ENCODE results near the gene HPS1. TPM values are rescaled to one million over a fixed set of nuclear protein-coding genes. Genes with fewer than 3 reads are reported as not detected.

Gene HPS1
- total RNA-seq, 1 experiment from 2014 or later = 19.1 TPM

DNA sequence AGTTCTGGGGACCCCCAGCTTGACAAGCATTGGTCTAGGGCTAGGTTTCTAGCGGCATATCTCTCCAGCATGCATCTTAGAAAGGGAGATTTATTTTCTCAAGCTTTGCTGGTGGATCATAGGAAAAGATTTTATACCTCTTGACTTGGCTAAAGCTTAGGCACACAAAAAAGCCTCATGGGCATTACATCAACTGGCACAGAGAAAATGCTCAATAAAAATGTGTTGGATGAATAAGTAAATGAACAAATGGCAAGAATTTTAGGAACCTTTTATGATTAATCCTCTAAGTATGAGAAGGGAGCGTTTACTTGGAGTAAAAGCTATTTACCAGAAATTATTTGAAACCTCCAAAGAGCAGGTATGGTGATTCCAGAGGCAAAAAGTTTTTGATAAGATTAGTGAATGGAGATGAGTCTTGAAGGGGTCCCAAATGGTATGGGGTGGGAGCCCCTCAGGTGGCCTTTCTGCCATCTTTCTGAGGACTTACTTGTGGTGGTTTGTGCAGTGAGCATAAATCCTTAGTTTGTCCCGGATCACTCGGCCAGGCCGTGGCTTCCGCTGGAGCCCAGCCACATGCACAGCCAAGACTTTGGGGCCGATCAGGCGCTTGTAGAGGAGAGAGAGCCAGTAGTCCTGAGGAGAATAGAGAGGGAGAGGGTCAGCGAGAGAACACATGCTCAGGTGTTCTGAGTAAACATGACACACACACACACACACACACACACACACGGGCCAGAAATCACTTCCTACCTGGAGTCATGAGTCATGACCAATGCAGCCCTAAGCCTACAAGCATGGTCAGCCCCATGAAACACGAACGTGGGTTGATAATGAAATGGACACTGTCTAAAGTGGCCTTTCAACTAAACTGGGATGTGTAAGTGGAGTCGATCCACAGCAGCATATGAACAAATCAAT lies 43.1 kb upstream of the HPS1 start:
- ATAC-seq (peak; percentile 54), DNase-seq (peak; percentile 80)
- H3K9me2 ChIP-seq (replicated peaks; ENCODE audit: low read length) = no peaks in the 10 kb centered on the region
- no peaks in the 10 kb centered on the region for H3F3A ChIP-seq (ENCODE audit: low read length, unreplicated experiment)
- no peak overlapping the region for H3K4me3 ChIP-seq (ENCODE audit: low read length)
- no peaks in the 10 kb centered on the region for H3K27me3 ChIP-seq (ENCODE audit: low read length)
- POLR2A ChIA-PET (ENCODE audit: unreplicated experiment) = no interaction called here
- no peak overlapping the region for H3K9ac ChIP-seq (ENCODE audit: low read length)
- H3K9me3 ChIP-seq (ENCODE audit: low read length) = no peaks in the 10 kb centered on the region
- H3K4me1 ChIP-seq (ENCODE audit: insufficient read depth, low read length) = peaks cover 22% of the 10 kb centered on the region
- no TSS peak for BruUV-seq (replicated peaks)
- peak overlapping the region; percentile 36 for H3K27ac ChIP-seq (ENCODE audit: low read length)
- TF ChIP-seq EZH2phosphoT487 (IDR thresholded peaks at IDR 0.05; ENCODE audit: borderline replicate concordance, low read length) (no peak), EZH2 (IDR thresholded peaks at IDR 0.05; ENCODE audit: low read length, unreplicated experiment) (no peak)
- TF ChIP-seq, protein P1, sequence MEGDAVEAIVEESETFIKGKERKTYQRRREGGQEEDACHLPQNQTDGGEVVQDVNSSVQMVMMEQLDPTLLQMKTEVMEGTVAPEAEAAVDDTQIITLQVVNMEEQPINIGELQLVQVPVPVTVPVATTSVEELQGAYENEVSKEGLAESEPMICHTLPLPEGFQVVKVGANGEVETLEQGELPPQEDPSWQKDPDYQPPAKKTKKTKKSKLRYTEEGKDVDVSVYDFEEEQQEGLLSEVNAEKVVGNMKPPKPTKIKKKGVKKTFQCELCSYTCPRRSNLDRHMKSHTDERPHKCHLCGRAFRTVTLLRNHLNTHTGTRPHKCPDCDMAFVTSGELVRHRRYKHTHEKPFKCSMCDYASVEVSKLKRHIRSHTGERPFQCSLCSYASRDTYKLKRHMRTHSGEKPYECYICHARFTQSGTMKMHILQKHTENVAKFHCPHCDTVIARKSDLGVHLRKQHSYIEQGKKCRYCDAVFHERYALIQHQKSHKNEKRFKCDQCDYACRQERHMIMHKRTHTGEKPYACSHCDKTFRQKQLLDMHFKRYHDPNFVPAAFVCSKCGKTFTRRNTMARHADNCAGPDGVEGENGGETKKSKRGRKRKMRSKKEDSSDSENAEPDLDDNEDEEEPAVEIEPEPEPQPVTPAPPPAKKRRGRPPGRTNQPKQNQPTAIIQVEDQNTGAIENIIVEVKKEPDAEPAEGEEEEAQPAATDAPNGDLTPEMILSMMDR (conservative IDR thresholded peaks at IDR 0.05; ENCODE audit: low read depth, low read length) = no peak
- no peaks in the 10 kb centered on the region for H3K36me3 ChIP-seq (ENCODE audit: low read depth, low read length)
- peak overlapping the region; percentile 68 for H3K4me2 ChIP-seq (ENCODE audit: low read length)
- CTCF ChIA-PET = no interaction called here
- no peaks in the 10 kb centered on the region for H3K79me2 ChIP-seq (ENCODE audit: low read length)
- H4K20me1 ChIP-seq (ENCODE audit: low read length) = no peaks in the 10 kb centered on the region
- H2AFZ ChIP-seq (ENCODE audit: low read length) = no peak overlapping the region; the same call in 1 of the 2 replicates
- intact Hi-C loops (cut with micrococcal nuclease) = no loop called here

DNA sequence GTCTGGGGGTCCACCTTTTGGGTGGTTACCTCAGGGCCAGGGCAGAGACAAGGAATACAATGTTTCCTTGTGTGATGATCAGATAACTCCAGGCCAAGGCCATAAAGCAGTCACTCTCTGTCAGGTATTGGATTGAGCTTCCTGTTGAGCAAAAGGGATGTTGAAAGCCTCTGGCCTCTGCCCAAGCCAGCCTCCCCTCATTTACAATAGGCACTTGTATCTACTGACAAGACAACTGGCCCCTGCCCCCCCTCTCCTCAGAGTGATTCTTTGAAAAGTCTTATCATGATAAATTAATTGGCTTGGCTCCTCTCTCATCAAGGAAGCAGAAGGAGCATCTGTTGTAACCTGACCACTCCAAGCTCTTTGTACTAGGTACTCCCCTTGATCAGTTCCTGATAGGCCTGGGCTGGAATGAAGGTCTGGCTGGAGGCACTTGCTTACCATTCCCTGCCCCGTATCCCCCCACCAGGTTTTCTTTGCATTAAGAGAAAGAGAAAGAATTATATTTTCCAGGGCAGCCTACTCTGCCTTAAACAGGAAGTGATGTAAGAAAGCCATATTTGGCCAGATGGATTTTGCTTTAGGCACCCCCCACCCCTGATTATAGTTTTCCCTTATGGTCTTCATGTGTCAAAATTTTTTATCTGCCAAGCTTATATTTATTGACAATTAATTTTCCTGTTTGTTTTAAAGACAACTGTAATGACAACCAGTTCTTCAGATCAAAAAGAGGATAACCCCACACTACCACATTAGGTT lies 42.1 kb upstream of the HPS1 start:
- intact Hi-C loops (cut with micrococcal nuclease) = no loop called here
- ChIA-PET POLR2A (ENCODE audit: unreplicated experiment) (no interaction called here), CTCF (no interaction called here)
- ATAC-seq (no peak), DNase-seq (peak; percentile 57)
- Histone ChIP-seq H3K4me2 (ENCODE audit: low read length) (no peak overlapping the region), H3K9ac (ENCODE audit: low read length) (no peak overlapping the region), H3K9me2 (replicated peaks; ENCODE audit: low read length) (no peaks in the 10 kb centered on the region), H3K9me3 (ENCODE audit: low read length) (no peaks in the 10 kb centered on the region), H2AFZ (ENCODE audit: low read length) (no peak overlapping the region), H3K27ac (ENCODE audit: low read length) (0 out of 2 replicates have a peak overlapping the region, but pooled peaks have one; percentile 36), H3K4me3 (ENCODE audit: low read length) (no peak overlapping the region), H3K36me3 (ENCODE audit: low read depth, low read length) (no peaks in the 10 kb centered on the region), H3K79me2 (ENCODE audit: low read length) (no peaks in the 10 kb centered on the region), H3F3A (ENCODE audit: low read length, unreplicated experiment) (no peaks in the 10 kb centered on the region), H3K4me1 (ENCODE audit: insufficient read depth, low read length) (peaks cover 22% of the 10 kb centered on the region), H4K20me1 (ENCODE audit: low read length) (no peaks in the 10 kb centered on the region), H3K27me3 (ENCODE audit: low read length) (no peaks in the 10 kb centered on the region)
- TF ChIP-seq EZH2 (IDR thresholded peaks at IDR 0.05; ENCODE audit: low read length, unreplicated experiment) (no peak), EZH2phosphoT487 (IDR thresholded peaks at IDR 0.05; ENCODE audit: borderline replicate concordance, low read length) (no peak)
- TF ChIP-seq, protein P1 (conservative IDR thresholded peaks at IDR 0.05; ENCODE audit: low read depth, low read length) = no peak
- no TSS peak for BruUV-seq (replicated peaks)
